Measurements from ENCODE around the gene CERS2. TPM values are rescaled to one million over a fixed set of nuclear protein-coding genes. Genes with fewer than 3 reads are reported as not detected.

Gene CERS2
- polyA plus RNA-seq, 2 donors = 35.5 to 39.4 TPM

- 0 to 1% methylated on average over 39 of the region's 39 CpGs for WGBS, 2 donors
- Histone ChIP-seq H3K9me3 (ENCODE audit: control insufficient read depth in 2 of 2, insufficient read depth in 1 of 2, low read depth in 1 of 2, low read length in 1 of 2) (no peaks in the 10 kb centered on the region), H3K4me3 (ENCODE audit: low read depth in 1 of 2, low read length in 2 of 2) (peak within 1 kb of the TSS; percentile 78 to 99), H3K27me3 (ENCODE audit: control insufficient read depth in 1 of 2, insufficient read depth in 2 of 2, low read length in 2 of 2) (no peaks in the 10 kb centered on the region), H3K27ac (ENCODE audit: low read depth in 2 of 2, low read length in 1 of 2) (peak within 1 kb of the TSS; percentile 89 to 94), H3K4me1 (ENCODE audit: control insufficient read depth in 2 of 2, insufficient read depth in 2 of 2, low read length in 1 of 2) (peaks cover 0 to 3% of the 10 kb centered on the region in 2 donors), H3K36me3 (ENCODE audit: control insufficient read depth in 2 of 2, insufficient read depth in 2 of 2, low read length in 1 of 2) (no peaks in the 10 kb centered on the region)
These were observed 48.4 kb downstream of the CERS2 start, which contains the start of gene SETDB1 for GRCh38 chr1:150926097-150926741. Gene SETDB1 (plus strand): TSS chr1:150926363. CDS start chr1:150927715, 1,352 bp downstream.

DNA sequence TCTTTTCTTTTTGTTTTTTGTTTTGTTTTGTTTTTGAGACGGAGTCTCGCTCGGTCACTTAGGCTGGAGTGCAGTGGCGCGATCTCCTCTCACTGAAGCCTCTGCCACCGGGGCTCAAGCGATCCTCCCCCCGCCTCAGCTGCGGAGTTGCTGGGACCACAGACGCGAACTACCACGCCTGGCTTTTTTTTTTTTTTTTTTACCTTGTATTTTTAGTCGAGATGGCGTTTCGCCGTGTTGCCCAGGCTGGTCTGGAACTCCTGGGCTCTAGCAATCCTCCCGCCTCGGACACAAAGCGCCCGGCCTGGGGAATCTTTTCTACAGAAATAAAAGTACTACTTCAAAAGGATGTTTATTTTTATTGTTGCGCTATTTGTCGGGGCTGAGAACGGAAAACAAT lies 49.6 kb downstream of the CERS2 start:
- Histone ChIP-seq H3K4me3 (ENCODE audit: low read depth in 1 of 2, low read length in 2 of 2) (peak overlapping the region in 1 of 2 donors; percentile 99), H3K27me3 (ENCODE audit: control insufficient read depth in 1 of 2, insufficient read depth in 2 of 2, low read length in 2 of 2) (no peaks in the 10 kb centered on the region), H3K36me3 (ENCODE audit: control insufficient read depth in 2 of 2, insufficient read depth in 2 of 2, low read length in 1 of 2) (no peaks in the 10 kb centered on the region), H3K9me3 (ENCODE audit: control insufficient read depth in 2 of 2, insufficient read depth in 1 of 2, low read depth in 1 of 2, low read length in 1 of 2) (no peaks in the 10 kb centered on the region), H3K27ac (ENCODE audit: low read depth in 2 of 2, low read length in 1 of 2) (no peak overlapping the region), H3K4me1 (ENCODE audit: control insufficient read depth in 2 of 2, insufficient read depth in 2 of 2, low read length in 1 of 2) (peaks cover 0 to 3% of the 10 kb centered on the region in 2 donors)
- WGBS, 2 donors = 55 to 79% methylated on average over 23 of the region's 23 CpGs

GRCh38 chr1:150922519-150922975 lies 52.1 kb downstream of the CERS2 start:
- H3K4me1 ChIP-seq (ENCODE audit: control insufficient read depth in 2 of 2, insufficient read depth in 2 of 2, low read length in 1 of 2) = peaks cover 0 to 3% of the 10 kb centered on the region in 2 donors
- no peak overlapping the region for H3K27ac ChIP-seq (ENCODE audit: low read depth in 2 of 2, low read length in 1 of 2)
- H3K27me3 ChIP-seq (ENCODE audit: control insufficient read depth in 1 of 2, insufficient read depth in 2 of 2, low read length in 2 of 2) = no peaks in the 10 kb centered on the region
- no peaks in the 10 kb centered on the region for H3K36me3 ChIP-seq (ENCODE audit: control insufficient read depth in 2 of 2, insufficient read depth in 2 of 2, low read length in 1 of 2)
- 31 to 38% methylated on average over 2 of the region's 2 CpGs for WGBS, 2 donors
- no peaks in the 10 kb centered on the region for H3K9me3 ChIP-seq (ENCODE audit: control insufficient read depth in 2 of 2, insufficient read depth in 1 of 2, low read depth in 1 of 2, low read length in 1 of 2)
- no peak overlapping the region for H3K4me3 ChIP-seq (ENCODE audit: low read depth in 1 of 2, low read length in 2 of 2)

DNA sequence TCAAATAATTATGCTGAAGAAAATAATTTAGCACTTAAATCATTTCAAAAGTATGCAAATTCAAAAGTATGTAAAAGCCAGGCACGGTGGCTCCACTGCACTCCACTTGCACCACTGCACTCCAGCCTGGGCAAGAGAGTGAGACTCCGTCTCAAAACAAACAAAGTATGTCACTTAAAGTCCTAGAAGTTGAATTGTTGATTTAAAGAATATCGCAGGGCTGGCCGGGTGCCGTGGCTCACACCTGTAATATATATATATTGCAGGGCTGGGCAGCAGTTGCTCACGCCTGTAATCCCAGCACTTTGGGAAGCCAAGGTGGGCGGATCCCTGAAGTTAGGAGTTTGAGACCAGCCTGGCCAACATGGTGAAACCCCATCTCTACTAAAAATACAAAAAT lies 57.2 kb downstream of the CERS2 start:
- H3K27me3 ChIP-seq (ENCODE audit: control insufficient read depth in 1 of 2, insufficient read depth in 2 of 2, low read length in 2 of 2) = no peaks in the 10 kb centered on the region
- 66 to 72% methylated on average over 7 of the region's 7 CpGs for WGBS, 2 donors

More for the DNA sequence above, 57.2 kb downstream of the CERS2 start:
- Histone ChIP-seq H3K4me1 (ENCODE audit: control insufficient read depth in 2 of 2, insufficient read depth in 2 of 2, low read length in 1 of 2) (no peaks in the 10 kb centered on the region), H3K4me3 (ENCODE audit: low read depth in 1 of 2, low read length in 2 of 2) (no peak overlapping the region), H3K9me3 (ENCODE audit: control insufficient read depth in 2 of 2, insufficient read depth in 1 of 2, low read depth in 1 of 2, low read length in 1 of 2) (no peaks in the 10 kb centered on the region), H3K27ac (ENCODE audit: low read depth in 2 of 2, low read length in 1 of 2) (no peak overlapping the region), H3K36me3 (ENCODE audit: control insufficient read depth in 2 of 2, insufficient read depth in 2 of 2, low read length in 1 of 2) (no peaks in the 10 kb centered on the region)

Other genes starting within 250 kb of the CERS2 start
- gene CTSS, start 209.1 kb downstream of the CERS2 start, polyA plus RNA-seq = 10 to 100 TPM; 17.2 to 20.2 TPM
- gene CTSK, start 166.6 kb downstream of the CERS2 start, polyA plus RNA-seq = 10 to 100 TPM in 1 of 2 donors, 1 to 10 TPM in 1; 5.7 to 11.1 TPM
- gene ARNT, start 98.2 kb downstream of the CERS2 start, polyA plus RNA-seq = 10 to 100 TPM in 1 of 2 donors, 1 to 10 TPM in 1; 9.0 to 10.5 TPM
- not detected for gene CTXND2, start 87.7 kb downstream of the CERS2 start, polyA plus RNA-seq
- gene SETDB1, start 48.5 kb downstream of the CERS2 start, polyA plus RNA-seq = 10 to 100 TPM; 14.4 to 17.8 TPM
- 10 to 100 TPM; 14.4 to 17.5 TPM for gene ANXA9, start 7.5 kb upstream of the CERS2 start, polyA plus RNA-seq
- gene MINDY1, start 32.1 kb upstream of the CERS2 start, polyA plus RNA-seq = 10 to 100 TPM; 17.2 to 21.3 TPM
- 10 to 100 TPM in 1 of 2 donors, 1 to 10 TPM in 1; 7.2 to 10.1 TPM for gene PRUNE1, start 33.6 kb upstream of the CERS2 start, polyA plus RNA-seq
- gene BNIPL, start 61.8 kb upstream of the CERS2 start, polyA plus RNA-seq = 100 to 1,000 TPM; 111 to 159 TPM
- gene C1orf56, start 72.9 kb upstream of the CERS2 start, polyA plus RNA-seq = 1 to 10 TPM; 1.7 to 2.9 TPM
- 10 to 100 TPM; 62.9 to 86.6 TPM for gene CDC42SE1, start 84.8 kb upstream of the CERS2 start, polyA plus RNA-seq
- gene MLLT11, start 85.6 kb upstream of the CERS2 start, polyA plus RNA-seq = 1 to 10 TPM in 1 of 2 donors, under 1 TPM in 1; 0.72 to 1.5 TPM
- 1 to 10 TPM; 4.2 to 6.3 TPM for gene GABPB2, start 95.9 kb upstream of the CERS2 start, polyA plus RNA-seq
- 1 to 10 TPM; 3.3 to 7.2 TPM for gene SEMA6C, start 171.8 kb upstream of the CERS2 start, polyA plus RNA-seq
- gene TNFAIP8L2, start 181.8 kb upstream of the CERS2 start, polyA plus RNA-seq = 1 to 10 TPM; 1.2 to 1.6 TPM
- gene LYSMD1, start 191.1 kb upstream of the CERS2 start, polyA plus RNA-seq = 1 to 10 TPM; 3.8 TPM
- gene SCNM1, start 191.3 kb upstream of the CERS2 start, polyA plus RNA-seq = 10 to 100 TPM; 40.5 to 43.9 TPM
- gene TMOD4, start 201.1 kb upstream of the CERS2 start, polyA plus RNA-seq = under 1 TPM; 0.14 to 0.22 TPM
- gene VPS72, start 215.4 kb upstream of the CERS2 start, polyA plus RNA-seq = 10 to 100 TPM; 27.2 to 28.2 TPM
- gene PIP5K1A, start 223.7 kb upstream of the CERS2 start, polyA plus RNA-seq = 10 to 100 TPM; 16.4 to 23.2 TPM

Data from esophagus (tissue), 2 donors.